ENCODE data around the gene C1orf74.

Gene C1orf74

GRCh38 chr1:209791920-209792319, 7.6 kb upstream of the C1orf74 start:
- TF ChIP-seq, protein P1, sequence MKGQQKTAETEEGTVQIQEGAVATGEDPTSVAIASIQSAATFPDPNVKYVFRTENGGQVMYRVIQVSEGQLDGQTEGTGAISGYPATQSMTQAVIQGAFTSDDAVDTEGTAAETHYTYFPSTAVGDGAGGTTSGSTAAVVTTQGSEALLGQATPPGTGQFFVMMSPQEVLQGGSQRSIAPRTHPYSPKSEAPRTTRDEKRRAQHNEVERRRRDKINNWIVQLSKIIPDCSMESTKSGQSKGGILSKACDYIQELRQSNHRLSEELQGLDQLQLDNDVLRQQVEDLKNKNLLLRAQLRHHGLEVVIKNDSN (IDR thresholded peaks at IDR 0.05): no peak
- TF ChIP-seq CREB1 (IDR thresholded peaks at IDR 0.05; ENCODE audit: low read depth): no peak
- no peak for TF ChIP-seq EGR1 (IDR thresholded peaks at IDR 0.05)
- no peak for TF ChIP-seq NFIC (IDR thresholded peaks at IDR 0.05)
- TF ChIP-seq MAX (IDR thresholded peaks at IDR 0.05): no peak
- no peak for TF ChIP-seq TEAD4 (IDR thresholded peaks at IDR 0.05)

GRCh38 chr1:209790286-209791193, 6.2 kb upstream of the C1orf74 start:
- TF ChIP-seq, protein P2, sequence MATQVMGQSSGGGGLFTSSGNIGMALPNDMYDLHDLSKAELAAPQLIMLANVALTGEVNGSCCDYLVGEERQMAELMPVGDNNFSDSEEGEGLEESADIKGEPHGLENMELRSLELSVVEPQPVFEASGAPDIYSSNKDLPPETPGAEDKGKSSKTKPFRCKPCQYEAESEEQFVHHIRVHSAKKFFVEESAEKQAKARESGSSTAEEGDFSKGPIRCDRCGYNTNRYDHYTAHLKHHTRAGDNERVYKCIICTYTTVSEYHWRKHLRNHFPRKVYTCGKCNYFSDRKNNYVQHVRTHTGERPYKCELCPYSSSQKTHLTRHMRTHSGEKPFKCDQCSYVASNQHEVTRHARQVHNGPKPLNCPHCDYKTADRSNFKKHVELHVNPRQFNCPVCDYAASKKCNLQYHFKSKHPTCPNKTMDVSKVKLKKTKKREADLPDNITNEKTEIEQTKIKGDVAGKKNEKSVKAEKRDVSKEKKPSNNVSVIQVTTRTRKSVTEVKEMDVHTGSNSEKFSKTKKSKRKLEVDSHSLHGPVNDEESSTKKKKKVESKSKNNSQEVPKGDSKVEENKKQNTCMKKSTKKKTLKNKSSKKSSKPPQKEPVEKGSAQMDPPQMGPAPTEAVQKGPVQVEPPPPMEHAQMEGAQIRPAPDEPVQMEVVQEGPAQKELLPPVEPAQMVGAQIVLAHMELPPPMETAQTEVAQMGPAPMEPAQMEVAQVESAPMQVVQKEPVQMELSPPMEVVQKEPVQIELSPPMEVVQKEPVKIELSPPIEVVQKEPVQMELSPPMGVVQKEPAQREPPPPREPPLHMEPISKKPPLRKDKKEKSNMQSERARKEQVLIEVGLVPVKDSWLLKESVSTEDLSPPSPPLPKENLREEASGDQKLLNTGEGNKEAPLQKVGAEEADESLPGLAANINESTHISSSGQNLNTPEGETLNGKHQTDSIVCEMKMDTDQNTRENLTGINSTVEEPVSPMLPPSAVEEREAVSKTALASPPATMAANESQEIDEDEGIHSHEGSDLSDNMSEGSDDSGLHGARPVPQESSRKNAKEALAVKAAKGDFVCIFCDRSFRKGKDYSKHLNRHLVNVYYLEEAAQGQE (IDR thresholded peaks at IDR 0.05; ENCODE audit: low read depth): no peak
- TF ChIP-seq ZBTB7A (IDR thresholded peaks at IDR 0.05; ENCODE audit: low read depth) (no peak), TAF1 (IDR thresholded peaks at IDR 0.05; ENCODE audit: low read depth) (no peak), FOXM1 (IDR thresholded peaks at IDR 0.05; ENCODE audit: borderline replicate concordance, low read depth) (no peak), TEAD4 (IDR thresholded peaks at IDR 0.05) (no peak)

DNA sequence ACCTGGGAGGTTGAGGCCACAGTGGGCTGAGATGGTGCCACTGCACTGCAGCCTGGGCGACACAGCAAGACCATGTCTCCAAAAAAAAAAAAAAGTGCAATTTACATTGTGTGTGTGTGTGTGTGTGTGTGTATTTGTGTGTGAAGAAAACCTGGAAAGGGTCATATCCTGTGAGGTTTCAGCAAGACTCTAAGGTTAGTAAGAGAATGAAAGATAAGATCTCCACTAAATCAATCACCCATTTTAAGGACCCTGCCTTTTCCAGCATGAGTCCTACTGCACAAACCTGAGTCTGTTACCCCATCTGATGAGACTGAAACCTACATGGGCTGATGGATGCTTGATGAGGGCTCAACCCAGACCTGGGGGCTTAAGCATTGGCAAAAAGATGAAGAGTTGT, 4.9 kb upstream of the C1orf74 start:
- TF ChIP-seq ZBTB7A (IDR thresholded peaks at IDR 0.05; ENCODE audit: low read depth) (no peak), FOXM1 (IDR thresholded peaks at IDR 0.05; ENCODE audit: borderline replicate concordance, low read depth) (no peak), MAX (IDR thresholded peaks at IDR 0.05) (no peak), NFIC (IDR thresholded peaks at IDR 0.05) (no peak), EGR1 (IDR thresholded peaks at IDR 0.05) (no peak)
- TF ChIP-seq, protein P1 (IDR thresholded peaks at IDR 0.05): no peak

DNA sequence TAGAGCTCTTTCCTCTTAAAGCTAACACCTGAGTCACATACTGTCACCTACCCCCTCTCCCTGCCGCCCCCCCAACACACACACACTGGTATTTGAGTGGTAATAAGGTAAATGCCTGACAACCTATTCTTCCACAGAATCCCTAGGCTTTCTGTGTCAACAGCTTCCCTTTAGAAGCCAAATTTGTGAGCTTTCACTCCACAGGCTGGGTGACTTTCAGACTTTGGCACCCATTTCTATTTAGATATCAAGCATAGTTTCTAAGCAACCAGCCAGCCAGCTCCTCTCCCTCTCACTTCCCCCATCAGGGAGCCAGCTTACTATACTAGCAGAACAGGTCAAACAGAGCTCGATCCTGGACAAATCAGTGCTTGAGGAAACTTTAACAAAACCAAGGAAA, 3.2 kb upstream of the C1orf74 start:
- TF ChIP-seq, protein P2 (IDR thresholded peaks at IDR 0.05; ENCODE audit: low read depth): no peak
- TF ChIP-seq EP300 (IDR thresholded peaks at IDR 0.05; ENCODE audit: borderline replicate concordance) (no peak), CREB1 (IDR thresholded peaks at IDR 0.05; ENCODE audit: low read depth) (no peak), CEBPB (IDR thresholded peaks at IDR 0.05) (no peak), RAD21 (IDR thresholded peaks at IDR 0.05; ENCODE audit: low read depth) (no peak), TEAD4 (IDR thresholded peaks at IDR 0.05) (no peak), NFIC (IDR thresholded peaks at IDR 0.05) (no peak)

DNA sequence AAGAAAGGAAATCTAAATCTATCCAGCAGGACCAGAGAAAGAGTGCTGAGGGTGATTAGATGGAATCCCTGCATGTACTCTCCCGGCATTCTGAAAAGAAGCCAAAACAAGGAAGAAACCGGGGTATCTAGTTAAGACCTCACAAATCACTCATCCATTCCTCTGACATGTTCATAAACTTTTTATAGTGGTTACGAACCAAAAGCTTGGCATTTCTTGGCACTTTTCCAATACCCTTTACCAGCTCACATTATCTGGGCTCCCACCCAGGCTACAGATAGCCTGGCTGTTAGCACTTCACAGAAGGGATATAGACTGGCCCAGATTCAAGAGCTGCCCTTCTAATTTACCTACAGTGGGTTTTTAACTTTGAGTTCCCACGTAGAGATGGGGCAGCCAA, 1.8 kb upstream of the C1orf74 start:
- TF ChIP-seq RAD21 (IDR thresholded peaks at IDR 0.05; ENCODE audit: low read depth): no peak
- no peak for TF ChIP-seq TAF1 (IDR thresholded peaks at IDR 0.05; ENCODE audit: low read depth)
- TF ChIP-seq TCF12 (IDR thresholded peaks at IDR 0.05; ENCODE audit: low read depth): no peak
- no peak for TF ChIP-seq EGR1 (IDR thresholded peaks at IDR 0.05)
- TF ChIP-seq EP300 (IDR thresholded peaks at IDR 0.05; ENCODE audit: borderline replicate concordance): no peak
- TF ChIP-seq TEAD4 (IDR thresholded peaks at IDR 0.05): no peak
- TF ChIP-seq CEBPB (IDR thresholded peaks at IDR 0.05): no peak
- TF ChIP-seq, protein P1 (IDR thresholded peaks at IDR 0.05): no peak
- no peak for TF ChIP-seq ZBTB7A (IDR thresholded peaks at IDR 0.05; ENCODE audit: low read depth)
- TF ChIP-seq, protein P2 (IDR thresholded peaks at IDR 0.05; ENCODE audit: low read depth): no peak
- TF ChIP-seq CREB1 (IDR thresholded peaks at IDR 0.05; ENCODE audit: low read depth): no peak
- no peak for TF ChIP-seq FOXM1 (IDR thresholded peaks at IDR 0.05; ENCODE audit: borderline replicate concordance, low read depth)
